WTC11 (cell line): ENCODE results near the gene ATM. TPM values are rescaled to one million over a fixed set of nuclear protein-coding genes. Genes with fewer than 3 reads are reported as not detected.

Experiments
- ATAC-seq: fragments of 200-7000 bp; cut with Tn5 transposase; 2 replicates; pipeline ENCODE4 v1.10.0; 2021; ENCODE audit warnings: mild to moderate bottlenecking, moderate library complexity
- CTCF ChIA-PET: fragments of 300-600 bp; sonication (Branson Sonifier 250); formaldehyde crosslinking; loops from one replicate; lab custom pipeline; 2021; ENCODE audit warnings: antibody characterized with exemption; lab: Charles Lee
- POLR2A ChIA-PET: fragments of 350-600 bp; sonication (Branson Sonifier 250); formaldehyde crosslinking; loops from one replicate; lab custom pipeline; 2021; ENCODE audit warnings: antibody characterized with exemption; lab: Charles Lee
- DNase-seq: peaks from one replicate; pipeline ENCODE4 v3.0.0; 2021; ENCODE audit warnings: low spot score
- H3K27ac Mint-ChIP-seq: 2 replicates; pipeline ENCODE4 v1.8.0; 2021; ENCODE audit warnings: mixed read lengths
- H3K27me3 Mint-ChIP-seq: 2 replicates; pipeline ENCODE4 v1.8.0; 2021; ENCODE audit warnings: low read depth, mild to moderate bottlenecking, moderate library complexity, mixed read lengths
- H3K36me3 Mint-ChIP-seq: 2 replicates; pipeline ENCODE4 v1.8.0; 2021; ENCODE audit warnings: mixed read lengths
- H3K4me1 Mint-ChIP-seq: 2 replicates; pipeline ENCODE4 v1.8.0; 2022; ENCODE audit warnings: mixed read lengths
- H3K4me3 Mint-ChIP-seq: 2 replicates; pipeline ENCODE4 v1.8.0; 2021; ENCODE audit warnings: mild to moderate bottlenecking, moderate library complexity, mixed read lengths
- H3K9me3 Mint-ChIP-seq: 2 replicates; pipeline ENCODE4 v1.8.0; 2021; ENCODE audit warnings: mixed read lengths
- EMX1 ChIP-seq: fragments of 250-450 bp; sonication (Bioruptor Pico); IDR thresholded peaks from 2 replicates; pipeline ENCODE4 v1.8.0; 2021; ENCODE audit warnings: mild to moderate bottlenecking
- FOXP1 ChIP-seq: sonication (generic); formaldehyde crosslinking; IDR thresholded peaks from 2 replicates; pipeline ENCODE4 v1.8.0; 2022; ENCODE audit warnings: missing genetic modification reagents, mild to moderate bottlenecking, moderate library complexity, borderline replicate concordance
- IRF2 ChIP-seq: sonication (generic); formaldehyde crosslinking; IDR thresholded peaks from 2 replicates; pipeline ENCODE4 v1.8.0; 2022; ENCODE audit warnings: low read depth, missing genetic modification reagents, borderline replicate concordance
- NR2C2 ChIP-seq: sonication (generic); formaldehyde crosslinking; IDR thresholded peaks from 2 replicates; pipeline ENCODE4 v1.8.0; 2022; ENCODE audit warnings: mild to moderate bottlenecking, missing genetic modification reagents
- SOX15 ChIP-seq: fragments of 250-450 bp; sonication (Bioruptor Pico); IDR thresholded peaks from 2 replicates; pipeline ENCODE4 v1.9.0; 2021; ENCODE audit warnings: mild to moderate bottlenecking
- ZNF121 ChIP-seq: sonication (generic); formaldehyde crosslinking; IDR thresholded peaks from 2 replicates; pipeline ENCODE4 v1.8.0; 2023; ENCODE audit warnings: missing genetic modification reagents
- ZNF219 ChIP-seq: sonication (generic); formaldehyde crosslinking; IDR thresholded peaks from 2 replicates; pipeline ENCODE4 v1.8.0; 2023; ENCODE audit warnings: missing genetic modification reagents, mild to moderate bottlenecking, borderline replicate concordance
- ZNF423 ChIP-seq: fragments of 250-450 bp; sonication (Bioruptor Pico); IDR thresholded peaks from 2 replicates; pipeline ENCODE4 v2.1.2; 2022; ENCODE audit warnings: mild to moderate bottlenecking, moderate library complexity
- total RNA-seq: library from RNA; stranded (reverse); gene quantifications from 3 replicates; pipeline ENCODE4 v1.2.3, GENCODE V29; 2021
- TF ChIP-seq, protein P1 (sequence below): fragments of 250-450 bp; sonication (Bioruptor Pico); IDR thresholded peaks from 2 replicates; pipeline ENCODE4 v1.9.0; 2021; ENCODE audit warnings: mild to moderate bottlenecking
- TF ChIP-seq, protein P2 (sequence below): fragments of 250-450 bp; sonication (Bioruptor Pico); IDR thresholded peaks from 2 replicates; pipeline ENCODE4 v1.9.0; 2021; ENCODE audit warnings: moderate library complexity, mild to moderate bottlenecking, inconsistent platforms, borderline replicate concordance
- TF ChIP-seq, protein P3 (sequence below): sonication (generic); formaldehyde crosslinking; IDR thresholded peaks from 2 replicates; pipeline ENCODE4 v1.8.1; 2022; ENCODE audit warnings: low read depth, missing genetic modification reagents, borderline replicate concordance
- TF ChIP-seq, protein P4 (sequence below): sonication (generic); formaldehyde crosslinking; IDR thresholded peaks from 2 replicates; pipeline ENCODE4 v1.8.1; 2022; ENCODE audit warnings: mild to moderate bottlenecking, moderate library complexity, missing genetic modification reagents
- TF ChIP-seq, protein P5 (sequence below): sonication (generic); formaldehyde crosslinking; conservative IDR thresholded peaks from 2 replicates; pipeline ENCODE4 v1.8.1; 2023; ENCODE audit warnings: mild to moderate bottlenecking, low read depth, missing genetic modification reagents, moderate library complexity
- TF ChIP-seq, protein P6 (sequence below): sonication (generic); formaldehyde crosslinking; IDR thresholded peaks from 2 replicates; pipeline ENCODE4 v1.8.1; 2023; ENCODE audit warnings: mild to moderate bottlenecking, missing genetic modification reagents, borderline replicate concordance
- TF ChIP-seq, protein P7 (sequence below): sonication (generic); formaldehyde crosslinking; IDR thresholded peaks from 2 replicates; pipeline ENCODE4 v1.8.1; 2022; ENCODE audit warnings: low read depth, mild to moderate bottlenecking, moderate library complexity, missing genetic modification reagents, borderline replicate concordance
- TF ChIP-seq, protein P8 (sequence below): sonication (generic); formaldehyde crosslinking; IDR thresholded peaks from 2 replicates; pipeline ENCODE4 v1.8.1; 2023; ENCODE audit warnings: mild to moderate bottlenecking, missing genetic modification reagents
- TF ChIP-seq, protein P9 (sequence below): sonication (generic); formaldehyde crosslinking; IDR thresholded peaks from 2 replicates; pipeline ENCODE4 v1.8.0; 2023; ENCODE audit warnings: missing genetic modification reagents, mild to moderate bottlenecking, borderline replicate concordance

The ATM gene
- total RNA-seq, 1 experiment from 2014 or later: 49.5 TPM

DNA sequence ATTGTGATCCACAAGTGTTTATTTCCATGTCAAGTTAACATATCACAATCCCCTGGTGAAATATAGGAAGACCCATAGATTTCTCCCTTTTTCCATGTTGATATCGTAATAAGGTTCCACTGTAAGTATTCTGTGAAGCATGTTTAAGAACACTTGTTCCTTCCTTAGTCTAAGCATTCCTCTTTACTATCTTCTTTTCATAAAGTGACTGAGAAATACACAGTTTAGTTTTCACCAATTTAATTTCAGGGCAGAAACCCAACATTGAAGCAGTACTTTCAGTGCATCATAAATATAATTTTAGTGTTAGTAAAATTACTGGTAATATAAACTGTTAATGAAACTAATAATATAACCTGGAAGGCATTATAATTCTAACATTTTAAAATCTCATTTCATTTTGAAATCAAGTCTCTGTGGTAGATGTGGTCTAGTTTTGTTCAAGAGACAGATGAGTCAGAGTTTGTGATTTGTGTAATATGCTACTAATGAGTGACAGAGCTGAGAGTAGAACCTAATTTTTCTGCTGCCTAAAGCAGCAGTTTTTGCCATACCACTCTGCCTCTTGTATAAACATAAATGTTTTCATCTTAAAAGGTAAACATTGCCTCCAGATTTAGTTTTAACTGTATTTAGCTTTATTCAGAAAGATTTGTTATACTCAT is 79.4 kb downstream of the ATM start (continued):
- TF ChIP-seq, protein P1, sequence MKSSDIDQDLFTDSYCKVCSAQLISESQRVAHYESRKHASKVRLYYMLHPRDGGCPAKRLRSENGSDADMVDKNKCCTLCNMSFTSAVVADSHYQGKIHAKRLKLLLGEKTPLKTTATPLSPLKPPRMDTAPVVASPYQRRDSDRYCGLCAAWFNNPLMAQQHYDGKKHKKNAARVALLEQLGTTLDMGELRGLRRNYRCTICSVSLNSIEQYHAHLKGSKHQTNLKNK (CRISPR knock-in tag): no peak
- TF ChIP-seq, protein P2, sequence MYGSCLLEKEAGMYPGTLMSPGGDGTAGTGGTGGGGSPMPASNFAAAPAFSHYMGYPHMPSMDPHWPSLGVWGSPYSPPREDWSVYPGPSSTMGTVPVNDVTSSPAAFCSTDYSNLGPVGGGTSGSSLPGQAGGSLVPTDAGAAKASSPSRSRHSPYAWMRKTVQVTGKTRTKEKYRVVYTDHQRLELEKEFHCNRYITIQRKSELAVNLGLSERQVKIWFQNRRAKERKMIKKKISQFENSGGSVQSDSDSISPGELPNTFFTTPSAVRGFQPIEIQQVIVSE (CRISPR knock-in tag): no peak
- TF ChIP-seq ZNF121 (CRISPR knock-in tag) (no peak), FOXP1 (CRISPR knock-in tag) (no peak), EMX1 (CRISPR knock-in tag) (no peak), IRF2 (CRISPR knock-in tag) (no peak), SOX15 (CRISPR knock-in tag) (no peak)
- TF ChIP-seq, protein P3, sequence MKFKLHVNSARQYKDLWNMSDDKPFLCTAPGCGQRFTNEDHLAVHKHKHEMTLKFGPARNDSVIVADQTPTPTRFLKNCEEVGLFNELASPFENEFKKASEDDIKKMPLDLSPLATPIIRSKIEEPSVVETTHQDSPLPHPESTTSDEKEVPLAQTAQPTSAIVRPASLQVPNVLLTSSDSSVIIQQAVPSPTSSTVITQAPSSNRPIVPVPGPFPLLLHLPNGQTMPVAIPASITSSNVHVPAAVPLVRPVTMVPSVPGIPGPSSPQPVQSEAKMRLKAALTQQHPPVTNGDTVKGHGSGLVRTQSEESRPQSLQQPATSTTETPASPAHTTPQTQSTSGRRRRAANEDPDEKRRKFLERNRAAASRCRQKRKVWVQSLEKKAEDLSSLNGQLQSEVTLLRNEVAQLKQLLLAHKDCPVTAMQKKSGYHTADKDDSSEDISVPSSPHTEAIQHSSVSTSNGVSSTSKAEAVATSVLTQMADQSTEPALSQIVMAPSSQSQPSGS (CRISPR knock-in tag): no peak
- TF ChIP-seq, protein P4, sequence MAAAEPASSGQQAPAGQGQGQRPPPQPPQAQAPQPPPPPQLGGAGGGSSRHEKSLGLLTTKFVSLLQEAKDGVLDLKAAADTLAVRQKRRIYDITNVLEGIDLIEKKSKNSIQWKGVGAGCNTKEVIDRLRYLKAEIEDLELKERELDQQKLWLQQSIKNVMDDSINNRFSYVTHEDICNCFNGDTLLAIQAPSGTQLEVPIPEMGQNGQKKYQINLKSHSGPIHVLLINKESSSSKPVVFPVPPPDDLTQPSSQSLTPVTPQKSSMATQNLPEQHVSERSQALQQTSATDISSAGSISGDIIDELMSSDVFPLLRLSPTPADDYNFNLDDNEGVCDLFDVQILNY (CRISPR knock-in tag): no peak
- TF ChIP-seq, protein P5, sequence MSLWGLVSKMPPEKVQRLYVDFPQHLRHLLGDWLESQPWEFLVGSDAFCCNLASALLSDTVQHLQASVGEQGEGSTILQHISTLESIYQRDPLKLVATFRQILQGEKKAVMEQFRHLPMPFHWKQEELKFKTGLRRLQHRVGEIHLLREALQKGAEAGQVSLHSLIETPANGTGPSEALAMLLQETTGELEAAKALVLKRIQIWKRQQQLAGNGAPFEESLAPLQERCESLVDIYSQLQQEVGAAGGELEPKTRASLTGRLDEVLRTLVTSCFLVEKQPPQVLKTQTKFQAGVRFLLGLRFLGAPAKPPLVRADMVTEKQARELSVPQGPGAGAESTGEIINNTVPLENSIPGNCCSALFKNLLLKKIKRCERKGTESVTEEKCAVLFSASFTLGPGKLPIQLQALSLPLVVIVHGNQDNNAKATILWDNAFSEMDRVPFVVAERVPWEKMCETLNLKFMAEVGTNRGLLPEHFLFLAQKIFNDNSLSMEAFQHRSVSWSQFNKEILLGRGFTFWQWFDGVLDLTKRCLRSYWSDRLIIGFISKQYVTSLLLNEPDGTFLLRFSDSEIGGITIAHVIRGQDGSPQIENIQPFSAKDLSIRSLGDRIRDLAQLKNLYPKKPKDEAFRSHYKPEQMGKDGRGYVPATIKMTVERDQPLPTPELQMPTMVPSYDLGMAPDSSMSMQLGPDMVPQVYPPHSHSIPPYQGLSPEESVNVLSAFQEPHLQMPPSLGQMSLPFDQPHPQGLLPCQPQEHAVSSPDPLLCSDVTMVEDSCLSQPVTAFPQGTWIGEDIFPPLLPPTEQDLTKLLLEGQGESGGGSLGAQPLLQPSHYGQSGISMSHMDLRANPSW (CRISPR knock-in tag): no peak

DNA sequence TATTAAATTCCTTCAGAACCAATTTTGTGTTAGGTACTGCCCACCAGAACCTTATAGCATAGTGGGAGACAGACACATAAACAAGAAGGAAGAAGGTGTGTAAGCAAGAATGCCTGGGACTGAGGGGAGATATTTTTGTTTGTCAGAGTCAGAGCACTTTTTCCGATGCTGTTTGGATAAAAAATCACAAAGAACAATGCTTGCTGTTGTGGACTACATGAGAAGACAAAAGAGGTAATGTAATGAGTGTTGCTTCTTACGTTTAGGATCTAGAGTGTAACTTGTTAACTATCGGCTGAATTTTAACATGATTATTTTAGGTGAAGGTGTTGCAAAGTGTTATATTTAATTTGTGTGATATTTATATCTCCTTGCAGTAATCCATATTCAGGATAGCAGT is 84.9 kb downstream of the ATM start:
- ChIA-PET CTCF (no interaction called here), POLR2A (no interaction called here)
- no peaks in the 10 kb centered on the region for H3K4me1 Mint-ChIP-seq
- no peak for DNase-seq
- H3K27me3 Mint-ChIP-seq: no peaks in the 10 kb centered on the region
- peaks cover 25% of the 10 kb centered on the region for H3K36me3 Mint-ChIP-seq
- no peaks in the 10 kb centered on the region for H3K9me3 Mint-ChIP-seq
- H3K4me3 Mint-ChIP-seq: no peak overlapping the region
- H3K27ac Mint-ChIP-seq: no peak overlapping the region
- no peak for ATAC-seq
- TF ChIP-seq, protein P6, sequence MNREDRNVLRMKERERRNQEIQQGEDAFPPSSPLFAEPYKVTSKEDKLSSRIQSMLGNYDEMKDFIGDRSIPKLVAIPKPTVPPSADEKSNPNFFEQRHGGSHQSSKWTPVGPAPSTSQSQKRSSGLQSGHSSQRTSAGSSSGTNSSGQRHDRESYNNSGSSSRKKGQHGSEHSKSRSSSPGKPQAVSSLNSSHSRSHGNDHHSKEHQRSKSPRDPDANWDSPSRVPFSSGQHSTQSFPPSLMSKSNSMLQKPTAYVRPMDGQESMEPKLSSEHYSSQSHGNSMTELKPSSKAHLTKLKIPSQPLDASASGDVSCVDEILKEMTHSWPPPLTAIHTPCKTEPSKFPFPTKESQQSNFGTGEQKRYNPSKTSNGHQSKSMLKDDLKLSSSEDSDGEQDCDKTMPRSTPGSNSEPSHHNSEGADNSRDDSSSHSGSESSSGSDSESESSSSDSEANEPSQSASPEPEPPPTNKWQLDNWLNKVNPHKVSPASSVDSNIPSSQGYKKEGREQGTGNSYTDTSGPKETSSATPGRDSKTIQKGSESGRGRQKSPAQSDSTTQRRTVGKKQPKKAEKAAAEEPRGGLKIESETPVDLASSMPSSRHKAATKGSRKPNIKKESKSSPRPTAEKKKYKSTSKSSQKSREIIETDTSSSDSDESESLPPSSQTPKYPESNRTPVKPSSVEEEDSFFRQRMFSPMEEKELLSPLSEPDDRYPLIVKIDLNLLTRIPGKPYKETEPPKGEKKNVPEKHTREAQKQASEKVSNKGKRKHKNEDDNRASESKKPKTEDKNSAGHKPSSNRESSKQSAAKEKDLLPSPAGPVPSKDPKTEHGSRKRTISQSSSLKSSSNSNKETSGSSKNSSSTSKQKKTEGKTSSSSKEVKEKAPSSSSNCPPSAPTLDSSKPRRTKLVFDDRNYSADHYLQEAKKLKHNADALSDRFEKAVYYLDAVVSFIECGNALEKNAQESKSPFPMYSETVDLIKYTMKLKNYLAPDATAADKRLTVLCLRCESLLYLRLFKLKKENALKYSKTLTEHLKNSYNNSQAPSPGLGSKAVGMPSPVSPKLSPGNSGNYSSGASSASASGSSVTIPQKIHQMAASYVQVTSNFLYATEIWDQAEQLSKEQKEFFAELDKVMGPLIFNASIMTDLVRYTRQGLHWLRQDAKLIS (CRISPR knock-in tag): no peak
- TF ChIP-seq, protein P7, sequence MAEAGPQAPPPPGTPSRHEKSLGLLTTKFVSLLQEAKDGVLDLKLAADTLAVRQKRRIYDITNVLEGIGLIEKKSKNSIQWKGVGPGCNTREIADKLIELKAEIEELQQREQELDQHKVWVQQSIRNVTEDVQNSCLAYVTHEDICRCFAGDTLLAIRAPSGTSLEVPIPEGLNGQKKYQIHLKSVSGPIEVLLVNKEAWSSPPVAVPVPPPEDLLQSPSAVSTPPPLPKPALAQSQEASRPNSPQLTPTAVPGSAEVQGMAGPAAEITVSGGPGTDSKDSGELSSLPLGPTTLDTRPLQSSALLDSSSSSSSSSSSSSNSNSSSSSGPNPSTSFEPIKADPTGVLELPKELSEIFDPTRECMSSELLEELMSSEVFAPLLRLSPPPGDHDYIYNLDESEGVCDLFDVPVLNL: no peak
- no peak for TF ChIP-seq EMX1 (CRISPR knock-in tag)
- TF ChIP-seq, protein P8, sequence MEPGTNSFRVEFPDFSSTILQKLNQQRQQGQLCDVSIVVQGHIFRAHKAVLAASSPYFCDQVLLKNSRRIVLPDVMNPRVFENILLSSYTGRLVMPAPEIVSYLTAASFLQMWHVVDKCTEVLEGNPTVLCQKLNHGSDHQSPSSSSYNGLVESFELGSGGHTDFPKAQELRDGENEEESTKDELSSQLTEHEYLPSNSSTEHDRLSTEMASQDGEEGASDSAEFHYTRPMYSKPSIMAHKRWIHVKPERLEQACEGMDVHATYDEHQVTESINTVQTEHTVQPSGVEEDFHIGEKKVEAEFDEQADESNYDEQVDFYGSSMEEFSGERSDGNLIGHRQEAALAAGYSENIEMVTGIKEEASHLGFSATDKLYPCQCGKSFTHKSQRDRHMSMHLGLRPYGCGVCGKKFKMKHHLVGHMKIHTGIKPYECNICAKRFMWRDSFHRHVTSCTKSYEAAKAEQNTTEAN: no peak
- no peak for TF ChIP-seq NR2C2 (CRISPR knock-in tag)
- TF ChIP-seq, protein P9, sequence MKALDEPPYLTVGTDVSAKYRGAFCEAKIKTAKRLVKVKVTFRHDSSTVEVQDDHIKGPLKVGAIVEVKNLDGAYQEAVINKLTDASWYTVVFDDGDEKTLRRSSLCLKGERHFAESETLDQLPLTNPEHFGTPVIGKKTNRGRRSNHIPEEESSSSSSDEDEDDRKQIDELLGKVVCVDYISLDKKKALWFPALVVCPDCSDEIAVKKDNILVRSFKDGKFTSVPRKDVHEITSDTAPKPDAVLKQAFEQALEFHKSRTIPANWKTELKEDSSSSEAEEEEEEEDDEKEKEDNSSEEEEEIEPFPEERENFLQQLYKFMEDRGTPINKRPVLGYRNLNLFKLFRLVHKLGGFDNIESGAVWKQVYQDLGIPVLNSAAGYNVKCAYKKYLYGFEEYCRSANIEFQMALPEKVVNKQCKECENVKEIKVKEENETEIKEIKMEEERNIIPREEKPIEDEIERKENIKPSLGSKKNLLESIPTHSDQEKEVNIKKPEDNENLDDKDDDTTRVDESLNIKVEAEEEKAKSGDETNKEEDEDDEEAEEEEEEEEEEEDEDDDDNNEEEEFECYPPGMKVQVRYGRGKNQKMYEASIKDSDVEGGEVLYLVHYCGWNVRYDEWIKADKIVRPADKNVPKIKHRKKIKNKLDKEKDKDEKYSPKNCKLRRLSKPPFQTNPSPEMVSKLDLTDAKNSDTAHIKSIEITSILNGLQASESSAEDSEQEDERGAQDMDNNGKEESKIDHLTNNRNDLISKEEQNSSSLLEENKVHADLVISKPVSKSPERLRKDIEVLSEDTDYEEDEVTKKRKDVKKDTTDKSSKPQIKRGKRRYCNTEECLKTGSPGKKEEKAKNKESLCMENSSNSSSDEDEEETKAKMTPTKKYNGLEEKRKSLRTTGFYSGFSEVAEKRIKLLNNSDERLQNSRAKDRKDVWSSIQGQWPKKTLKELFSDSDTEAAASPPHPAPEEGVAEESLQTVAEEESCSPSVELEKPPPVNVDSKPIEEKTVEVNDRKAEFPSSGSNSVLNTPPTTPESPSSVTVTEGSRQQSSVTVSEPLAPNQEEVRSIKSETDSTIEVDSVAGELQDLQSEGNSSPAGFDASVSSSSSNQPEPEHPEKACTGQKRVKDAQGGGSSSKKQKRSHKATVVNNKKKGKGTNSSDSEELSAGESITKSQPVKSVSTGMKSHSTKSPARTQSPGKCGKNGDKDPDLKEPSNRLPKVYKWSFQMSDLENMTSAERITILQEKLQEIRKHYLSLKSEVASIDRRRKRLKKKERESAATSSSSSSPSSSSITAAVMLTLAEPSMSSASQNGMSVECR (CRISPR knock-in tag): no peak
- no peak for TF ChIP-seq ZNF423
- TF ChIP-seq ZNF219 (CRISPR knock-in tag): no peak
